ENCODE measurements around the gene FOXC1. TPM values are rescaled to one million over a fixed set of nuclear protein-coding genes. Genes with fewer than 3 reads are reported as not detected.
A peak's percentile ranks its signal among the peaks of the same experiment; 100 is the strongest.

The FOXC1 gene
- total RNA-seq, 2 donors from 2014 or later: 13.5 to 23.6 TPM

DNA sequence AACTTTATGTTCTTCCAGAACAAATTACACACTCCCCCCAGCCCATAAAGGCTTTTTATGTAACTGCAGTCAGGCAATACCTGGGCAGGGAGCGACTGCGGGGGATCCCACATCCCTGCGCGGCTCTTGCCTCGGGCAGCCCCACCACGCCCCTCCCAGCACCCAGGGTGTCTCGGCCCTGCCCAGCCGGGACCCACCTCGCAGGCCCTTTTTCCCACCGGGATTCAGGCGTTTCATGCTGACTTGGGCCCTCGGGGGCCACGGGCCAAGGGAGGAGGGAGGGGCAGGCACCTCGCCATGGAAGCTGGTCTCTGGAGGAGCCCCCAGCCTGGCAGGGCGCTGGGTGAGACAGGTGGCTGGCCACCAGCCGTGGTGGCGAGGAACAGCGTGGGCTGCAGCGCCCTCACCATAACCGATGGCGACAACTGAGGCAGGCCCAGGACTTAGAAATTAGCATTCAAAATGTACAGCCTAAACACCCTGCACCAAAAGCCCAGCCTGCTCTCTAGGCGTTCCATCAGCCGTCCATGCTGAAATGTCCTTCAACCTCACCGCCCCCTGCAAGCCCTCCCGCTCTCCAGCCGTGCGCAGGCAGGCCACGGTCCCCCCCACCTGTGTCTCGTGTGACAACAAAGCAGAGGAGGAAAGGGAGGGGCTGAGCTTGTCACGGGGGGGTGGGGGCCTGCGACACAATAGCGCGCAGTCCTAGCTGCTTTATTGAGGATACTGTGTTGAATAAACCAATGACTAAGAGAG, 15.1 kb upstream of the FOXC1 start:
- no peak for DNase-seq (ENCODE audit: low spot score)
- Histone ChIP-seq H3K27me3 (no peaks in the 10 kb centered on the region), H3K9me3 (no peaks in the 10 kb centered on the region), H3K36me3 (no peaks in the 10 kb centered on the region), H3K4me3 (no peak overlapping the region), H3K4me1 (peaks cover 0 to 8% of the 10 kb centered on the region in 2 donors), H3K27ac (no peak overlapping the region)
- TF ChIP-seq, protein P1, sequence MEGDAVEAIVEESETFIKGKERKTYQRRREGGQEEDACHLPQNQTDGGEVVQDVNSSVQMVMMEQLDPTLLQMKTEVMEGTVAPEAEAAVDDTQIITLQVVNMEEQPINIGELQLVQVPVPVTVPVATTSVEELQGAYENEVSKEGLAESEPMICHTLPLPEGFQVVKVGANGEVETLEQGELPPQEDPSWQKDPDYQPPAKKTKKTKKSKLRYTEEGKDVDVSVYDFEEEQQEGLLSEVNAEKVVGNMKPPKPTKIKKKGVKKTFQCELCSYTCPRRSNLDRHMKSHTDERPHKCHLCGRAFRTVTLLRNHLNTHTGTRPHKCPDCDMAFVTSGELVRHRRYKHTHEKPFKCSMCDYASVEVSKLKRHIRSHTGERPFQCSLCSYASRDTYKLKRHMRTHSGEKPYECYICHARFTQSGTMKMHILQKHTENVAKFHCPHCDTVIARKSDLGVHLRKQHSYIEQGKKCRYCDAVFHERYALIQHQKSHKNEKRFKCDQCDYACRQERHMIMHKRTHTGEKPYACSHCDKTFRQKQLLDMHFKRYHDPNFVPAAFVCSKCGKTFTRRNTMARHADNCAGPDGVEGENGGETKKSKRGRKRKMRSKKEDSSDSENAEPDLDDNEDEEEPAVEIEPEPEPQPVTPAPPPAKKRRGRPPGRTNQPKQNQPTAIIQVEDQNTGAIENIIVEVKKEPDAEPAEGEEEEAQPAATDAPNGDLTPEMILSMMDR (IDR thresholded peaks at IDR 0.05): no peak

DNA sequence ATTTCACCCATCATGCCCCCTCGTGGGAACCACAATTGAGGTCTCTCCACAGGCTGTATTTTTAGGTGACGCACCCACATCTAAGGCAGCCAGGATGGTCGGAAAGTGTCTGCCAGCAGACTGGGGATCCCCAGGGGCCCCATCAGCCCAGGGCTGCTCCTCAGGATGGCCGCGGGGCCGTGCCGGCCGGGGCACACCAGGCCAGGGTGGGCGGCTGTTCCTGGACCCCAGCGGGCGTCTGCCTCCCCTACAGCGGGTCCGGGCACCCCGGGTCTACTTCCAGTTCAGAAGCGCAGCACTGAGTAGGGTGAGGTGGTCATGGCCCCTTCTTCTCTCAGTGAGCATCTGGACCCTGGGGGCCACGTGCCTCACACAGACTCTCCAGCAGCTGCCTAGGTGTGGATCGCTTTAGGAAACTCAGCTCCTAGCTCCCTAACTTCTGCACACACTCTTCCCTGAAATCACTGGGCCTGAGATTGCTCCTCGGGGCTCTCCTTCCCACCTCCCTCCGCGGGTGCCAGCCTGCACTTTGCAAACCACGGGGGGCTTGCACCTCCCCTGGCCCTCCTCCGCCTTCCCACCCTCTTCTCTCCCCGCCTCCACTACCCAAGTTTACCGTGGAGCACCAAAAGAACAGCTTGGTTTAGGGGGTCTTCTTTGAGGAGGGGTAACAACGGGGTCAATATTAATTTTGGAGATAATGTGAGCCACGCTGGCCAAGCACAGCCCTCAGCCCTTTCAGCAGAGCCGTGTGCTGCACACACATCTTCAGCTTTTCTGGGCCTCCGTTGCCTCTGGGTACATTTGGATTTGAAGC, 14.2 kb upstream of the FOXC1 start:
- no peaks in the 10 kb centered on the region for H3K27me3 ChIP-seq
- no peak for DNase-seq (ENCODE audit: low spot score)
- no peaks in the 10 kb centered on the region for H3K36me3 ChIP-seq
- H3K27ac ChIP-seq: no peak overlapping the region
- H3K9me3 ChIP-seq: no peaks in the 10 kb centered on the region
- TF ChIP-seq, protein P1 (IDR thresholded peaks at IDR 0.05): no peak
- H3K4me1 ChIP-seq: peaks cover 0 to 8% of the 10 kb centered on the region in 2 donors
- peak overlapping the region in 1 of 2 donors; percentile 31 for H3K4me3 ChIP-seq

DNA sequence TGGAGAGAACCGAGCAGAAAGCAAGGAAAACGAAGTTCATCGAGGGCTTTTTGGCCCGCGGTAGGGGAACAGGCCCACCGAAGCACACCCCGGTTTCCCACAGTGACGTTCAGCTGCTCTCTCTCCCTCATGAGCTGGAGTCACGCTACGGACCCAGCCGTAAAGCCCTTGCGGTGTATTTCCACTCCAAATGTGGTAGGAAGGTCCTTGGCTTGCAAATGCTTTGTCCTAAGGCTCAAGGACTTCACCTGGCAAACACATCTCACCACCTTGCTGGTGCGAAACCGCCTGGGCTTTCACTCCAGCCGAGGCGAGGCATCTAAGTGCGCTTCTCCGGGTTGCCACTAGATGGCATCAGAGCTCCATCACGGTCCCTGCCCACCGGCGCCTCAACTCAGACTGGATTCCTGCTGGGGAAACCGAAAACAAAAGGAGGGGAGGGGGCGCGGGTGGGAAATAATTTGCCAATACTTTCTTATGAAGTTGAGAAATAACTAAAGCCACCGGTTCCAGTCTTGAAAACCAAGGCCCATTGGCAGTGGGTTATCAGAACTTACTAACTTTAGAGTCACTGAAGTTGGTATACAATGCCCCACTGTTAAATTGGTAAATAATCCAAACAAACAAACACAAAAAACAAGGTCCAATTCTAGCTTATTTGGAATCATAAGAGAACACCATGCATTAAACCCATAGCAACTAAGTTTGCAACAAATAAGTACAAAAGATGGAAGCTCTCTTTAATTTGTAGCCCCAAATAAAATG, 13.4 kb upstream of the FOXC1 start:
- TF ChIP-seq, protein P1 (IDR thresholded peaks at IDR 0.05): peak; percentile 93 to 97
- no peak overlapping the region for H3K27ac ChIP-seq
- peak overlapping the region in 1 of 2 donors; percentile 31 for H3K4me3 ChIP-seq
- peaks cover 0 to 8% of the 10 kb centered on the region in 2 donors for H3K4me1 ChIP-seq
- no peaks in the 10 kb centered on the region for H3K9me3 ChIP-seq
- DNase-seq (ENCODE audit: low spot score): peak; percentile 79
- H3K27me3 ChIP-seq: no peaks in the 10 kb centered on the region
- no peaks in the 10 kb centered on the region for H3K36me3 ChIP-seq

DNA sequence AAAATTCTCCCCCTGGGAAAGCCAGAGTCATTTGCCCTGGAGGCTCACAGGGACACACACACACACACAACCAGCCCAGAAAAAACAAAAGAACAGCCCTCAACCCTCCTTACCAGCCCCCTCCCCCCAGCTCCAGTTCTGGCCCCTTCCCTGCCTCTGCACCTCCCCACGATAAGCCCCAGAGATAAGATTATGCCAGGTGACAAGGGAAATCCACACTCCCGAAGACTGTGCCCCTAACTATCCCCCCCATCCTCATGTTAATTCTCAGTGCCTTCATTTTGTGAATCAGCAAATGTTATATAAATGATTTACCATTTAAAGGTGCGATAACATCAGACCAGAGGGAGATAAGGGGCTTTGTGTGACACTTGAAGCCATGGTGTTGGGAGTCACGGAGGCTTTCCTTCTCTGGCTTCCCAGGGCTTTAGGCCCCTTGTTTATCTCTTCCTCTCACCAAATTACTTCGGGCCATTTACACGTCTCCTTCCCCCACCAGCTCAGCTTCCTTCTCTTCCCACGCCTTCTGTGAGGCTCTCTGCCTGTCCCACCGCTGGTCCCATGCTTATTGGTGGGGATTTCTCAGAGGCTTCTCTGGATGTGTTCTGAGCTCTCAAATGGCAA, 12.5 kb upstream of the FOXC1 start:
- no peaks in the 10 kb centered on the region for H3K9me3 ChIP-seq
- H3K36me3 ChIP-seq: no peaks in the 10 kb centered on the region
- H3K4me1 ChIP-seq: peaks cover 0 to 8% of the 10 kb centered on the region in 2 donors
- H3K27me3 ChIP-seq: no peaks in the 10 kb centered on the region
- H3K27ac ChIP-seq: no peak overlapping the region
- TF ChIP-seq, protein P1 (IDR thresholded peaks at IDR 0.05): no peak
- no peak overlapping the region for H3K4me3 ChIP-seq
- DNase-seq (ENCODE audit: low spot score): no peak

DNA sequence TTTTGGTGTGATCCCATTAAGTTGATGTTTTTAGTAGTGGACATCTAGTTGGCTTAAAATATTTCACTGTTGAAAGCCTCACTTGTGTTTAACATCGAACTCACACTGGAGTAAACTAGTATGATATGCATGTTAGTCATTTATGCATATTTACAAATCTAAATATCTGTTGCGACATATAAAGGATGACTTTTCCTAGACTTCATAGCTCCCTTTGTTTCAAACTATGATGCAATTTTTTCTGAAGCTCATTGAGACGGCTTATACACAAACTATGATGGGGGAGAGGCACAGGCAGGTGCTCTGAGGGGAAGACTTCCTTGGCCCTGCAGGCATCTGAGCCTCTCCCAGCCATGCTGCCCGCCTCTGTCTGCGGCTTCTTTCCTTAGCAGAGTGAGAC, 11.8 kb upstream of the FOXC1 start:
- H3K4me1 ChIP-seq: peaks cover 0 to 8% of the 10 kb centered on the region in 2 donors
- no peaks in the 10 kb centered on the region for H3K27me3 ChIP-seq
- H3K4me3 ChIP-seq: no peak overlapping the region
- DNase-seq (ENCODE audit: low spot score): no peak
- H3K9me3 ChIP-seq: no peaks in the 10 kb centered on the region
- TF ChIP-seq, protein P1 (IDR thresholded peaks at IDR 0.05): no peak
- H3K36me3 ChIP-seq: no peaks in the 10 kb centered on the region
- no peak overlapping the region for H3K27ac ChIP-seq
